ENCODE measurements around the gene BLOC1S4. TPM values are rescaled to one million over a fixed set of nuclear protein-coding genes. Genes with fewer than 3 reads are reported as not detected.

The BLOC1S4 gene
- total RNA-seq, 1 experiment from 2014 or later = 14.9 TPM

GRCh38 chr4:6715704-6716017 lies 313 bp upstream of the BLOC1S4 start:
- no peaks in the 10 kb centered on the region for H3K79me1 ChIP-seq (ENCODE audit: insufficient read depth, low read depth, low read length, poor library complexity, severe bottlenecking)
- H2BK12ac ChIP-seq (ENCODE audit: insufficient read length, low read depth, low read length) = no peak overlapping the region
- H3K56ac ChIP-seq (ENCODE audit: insufficient read length, low read depth, low read length) = no peak overlapping the region
- H3K27ac ChIP-seq (ENCODE audit: insufficient read length, low read depth, low read length) = no peak overlapping the region
- no peak overlapping the region for H2BK120ac ChIP-seq (ENCODE audit: low read depth, low read length, poor library complexity, severe bottlenecking)
- TF ChIP-seq CTCF (conservative IDR thresholded peaks at IDR 0.05) = no peak
- Mint-ChIP-seq H3K4me3 (peak overlapping the region; percentile 84 to 88), H3K9me3 (peaks cover 2 to 3% of the 10 kb centered on the region in 2 experiments; a peak in 3 of 5 replicates), H3K36me3 (ENCODE audit: insufficient read depth in 1 of 3, low read depth in 3 of 3) (peaks cover 2 to 3% (median 3%) of the 10 kb centered on the region in 3 experiments; a peak in 3 of 7 replicates), H3K27ac (peak overlapping the region in 2 of 3 experiments; percentile 60 to 69; a peak in 3 of 7 replicates), H3K27me3 (ENCODE audit: low read depth) (peaks cover 44% of the 10 kb centered on the region), H3K4me1 (peaks cover 9 to 24% of the 10 kb centered on the region in 2 experiments)
- no peak overlapping the region for H4K8ac ChIP-seq (replicated peaks; ENCODE audit: insufficient read length, low read depth, low read length)
- H2BK15ac ChIP-seq (ENCODE audit: low read depth, low read length) = no peak overlapping the region
- H2AFZ ChIP-seq (ENCODE audit: low read length) = peak overlapping the region; percentile 93
- no peak overlapping the region for H3K18ac ChIP-seq (ENCODE audit: insufficient read length, low read depth, low read length)
- peaks cover 8% of the 10 kb centered on the region; the same call in 1 of the 2 replicates for H3K79me2 ChIP-seq (ENCODE audit: insufficient read depth, low read length)
- no peak overlapping the region for H3T11ph ChIP-seq (ENCODE audit: low read length)
- no peak overlapping the region for H3K14ac ChIP-seq (ENCODE audit: insufficient read depth, low read length)
- peaks cover 2% of the 10 kb centered on the region; the same call in 1 of the 2 replicates for H3K4me1 ChIP-seq (ENCODE audit: insufficient read depth, low read length)
- no peak overlapping the region for H4K5ac ChIP-seq (ENCODE audit: insufficient read length, low read depth, low read length)
- no peak overlapping the region for H2AK5ac ChIP-seq (ENCODE audit: insufficient read length, low read length)
- no peaks in the 10 kb centered on the region for H4K20me1 ChIP-seq (ENCODE audit: control insufficient read depth, insufficient read depth, insufficient read length)
- H3K9me3 ChIP-seq (ENCODE audit: control insufficient read depth, low read depth, low read length) = no peaks in the 10 kb centered on the region
- H3K9ac ChIP-seq (ENCODE audit: extremely low read depth, insufficient read length, low read length) = peak overlapping the region; percentile 11
- H3K23me2 ChIP-seq (ENCODE audit: insufficient read length, low read depth, low read length, poor library complexity, severe bottlenecking) = peaks cover 9% of the 10 kb centered on the region
- H2BK5ac ChIP-seq (ENCODE audit: insufficient read length, low read length) = no peak overlapping the region
- H3K23ac ChIP-seq (ENCODE audit: insufficient read length, low read depth, low read length) = no peak overlapping the region
- H3K27me3 ChIP-seq (ENCODE audit: insufficient read depth, low read length) = peaks cover 2% of the 10 kb centered on the region
- H4K91ac ChIP-seq (ENCODE audit: insufficient read length, low read depth, low read length) = no peak overlapping the region
- no peak for DNase-seq
- H2BK20ac ChIP-seq (ENCODE audit: low read depth, low read length, poor library complexity, severe bottlenecking) = no peak overlapping the region
- no peak overlapping the region for H3K4ac ChIP-seq (ENCODE audit: low read depth, low read length)
- WGBS (ENCODE audit: extremely low coverage, insufficient read length, low lambda C conversion rate) = no CpG with 5 or more reads among the region's 9 CpGs
- H3K4me2 ChIP-seq (ENCODE audit: insufficient read depth, insufficient read length, low read length) = peak overlapping the region; percentile 57
